ENCODE measurements around the gene ZNF280D.

DNA sequence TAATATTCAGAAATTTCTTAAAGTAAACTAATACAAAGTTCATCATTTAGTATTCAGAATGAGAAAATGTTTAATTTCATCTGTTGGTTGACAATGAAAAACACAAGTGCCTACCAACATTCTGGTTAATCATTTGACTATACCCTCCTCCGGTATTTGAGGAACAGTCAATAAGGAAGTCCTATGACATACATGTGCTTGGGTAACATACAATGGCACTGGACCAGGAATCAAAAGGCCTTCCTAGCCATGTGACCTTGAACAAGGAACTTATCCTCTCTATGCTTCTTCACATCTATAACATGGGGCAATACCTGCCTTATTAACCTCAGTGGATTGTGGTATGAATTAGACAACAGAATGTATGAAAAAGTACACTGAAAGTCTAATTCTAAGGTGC is 65.8 kb downstream of the ZNF280D start:
- no peak for TF ChIP-seq TCF7L2 (IDR thresholded peaks at IDR 0.05; ENCODE audit: low read depth, low read length)
- TF ChIP-seq SIN3A (IDR thresholded peaks at IDR 0.05; ENCODE audit: borderline replicate concordance, insufficient read depth, low read depth, low read length), result no peak

Data from Panc1 (cell line).